ENCODE results near the gene PCYT2. TPM values are rescaled to one million over a fixed set of nuclear protein-coding genes. Genes with fewer than 3 reads are reported as not detected.

PCYT2 gene
- total and polyA plus RNA-seq, 2 donors (not counting 1 experiment from before 2014, with no cell fraction given), result 33.4 to 34.9 TPM

- Histone ChIP-seq H3K27me3 (replicated peaks in 1 of 4; ENCODE audit: control extremely low read depth in 1 of 4, control insufficient read depth in 3 of 4, insufficient read depth in 4 of 4, low read length in 3 of 4) (no peaks in the 10 kb centered on the region), H4K20me1 (ENCODE audit: control insufficient read depth, insufficient read depth, low read length, poor library complexity, severe bottlenecking) (peaks cover 58% of the 10 kb centered on the region), H3K4me3 (ENCODE audit: control extremely low read depth in 1 of 5, extremely low read depth in 1 of 5, insufficient read depth in 1 of 5, low read depth in 2 of 5, low read length in 4 of 5) (no peak overlapping the region), H3K4me1 (ENCODE audit: control insufficient read depth in 2 of 2, insufficient read depth in 2 of 2, low read length in 2 of 2) (peaks cover 22 to 39% of the 10 kb centered on the region in 2 donors), H3K79me2 (ENCODE audit: control insufficient read depth, insufficient read depth, low read length) (peaks cover 59% of the 10 kb centered on the region), H3K4me2 (replicated peaks; ENCODE audit: low read depth, low read length, poor library complexity, severe bottlenecking) (peak overlapping the region; percentile 98), H2AFZ (ENCODE audit: insufficient read depth, low read depth, low read length, poor library complexity, severe bottlenecking) (no peak overlapping the region), H3K27ac (ENCODE audit: low read length in 2 of 2) (peak overlapping the region in 1 of 2 donors; percentile 91), H3K9ac (ENCODE audit: low read length) (no peak overlapping the region), H3K9me3 (ENCODE audit: control extremely low read depth in 1 of 3, control insufficient read depth in 2 of 3, insufficient read depth in 1 of 3, low read length in 2 of 3) (no peaks in the 10 kb centered on the region), H3K36me3 (replicated peaks in 1 of 2; ENCODE audit: control extremely low read depth in 1 of 2, control insufficient read depth in 1 of 2, extremely low read depth in 1 of 2, insufficient read depth in 2 of 2, low read length in 1 of 2) (peaks cover 1 to 27% of the 10 kb centered on the region in 2 experiments)
- TF ChIP-seq, protein P1, sequence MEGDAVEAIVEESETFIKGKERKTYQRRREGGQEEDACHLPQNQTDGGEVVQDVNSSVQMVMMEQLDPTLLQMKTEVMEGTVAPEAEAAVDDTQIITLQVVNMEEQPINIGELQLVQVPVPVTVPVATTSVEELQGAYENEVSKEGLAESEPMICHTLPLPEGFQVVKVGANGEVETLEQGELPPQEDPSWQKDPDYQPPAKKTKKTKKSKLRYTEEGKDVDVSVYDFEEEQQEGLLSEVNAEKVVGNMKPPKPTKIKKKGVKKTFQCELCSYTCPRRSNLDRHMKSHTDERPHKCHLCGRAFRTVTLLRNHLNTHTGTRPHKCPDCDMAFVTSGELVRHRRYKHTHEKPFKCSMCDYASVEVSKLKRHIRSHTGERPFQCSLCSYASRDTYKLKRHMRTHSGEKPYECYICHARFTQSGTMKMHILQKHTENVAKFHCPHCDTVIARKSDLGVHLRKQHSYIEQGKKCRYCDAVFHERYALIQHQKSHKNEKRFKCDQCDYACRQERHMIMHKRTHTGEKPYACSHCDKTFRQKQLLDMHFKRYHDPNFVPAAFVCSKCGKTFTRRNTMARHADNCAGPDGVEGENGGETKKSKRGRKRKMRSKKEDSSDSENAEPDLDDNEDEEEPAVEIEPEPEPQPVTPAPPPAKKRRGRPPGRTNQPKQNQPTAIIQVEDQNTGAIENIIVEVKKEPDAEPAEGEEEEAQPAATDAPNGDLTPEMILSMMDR (IDR thresholded peaks at IDR 0.05), result no peak
- TF ChIP-seq EZH2 (IDR thresholded peaks at IDR 0.05; ENCODE audit: borderline replicate concordance, insufficient read depth, low read depth, low read length, poor library complexity, severe bottlenecking), result no peak
- Mint-ChIP-seq H3K9me3 (ENCODE audit: insufficient read depth) (no peaks in the 10 kb centered on the region), H3K4me1 (peaks cover 31% of the 10 kb centered on the region), H3K4me3 (no peak overlapping the region), H3K27me3 (no peaks in the 10 kb centered on the region), H3K27ac (no peak overlapping the region)
- ATAC-seq (ENCODE audit: low read depth) (no peak), DNase-seq (peak; percentile 46)
- intact Hi-C loops (cut with micrococcal nuclease), result loop anchor here (10.0 kb wide), 1 partner anchor 426 kb away; no protein-coding TSS in a partner anchor
- ChIA-PET POLR2A (interaction anchor here (1.1 to 2.5 kb wide), 2 partner anchors 8 to 15 kb away, joined by 9 to 15 read pairs; partner anchors contain the start of gene P4HB), CTCF (interaction anchor here (1.1 to 1.5 kb wide), 3 partner anchors 30 to 577 kb away, joined by 3 read pairs; no protein-coding TSS in a partner anchor)
- WGBS (ENCODE audit: insufficient coverage), result 89% methylated on average over 29 of the region's 30 CpGs
Measured at GRCh38 chr17:81868674-81869220, 42.5 kb downstream of the PCYT2 start.

DNA sequence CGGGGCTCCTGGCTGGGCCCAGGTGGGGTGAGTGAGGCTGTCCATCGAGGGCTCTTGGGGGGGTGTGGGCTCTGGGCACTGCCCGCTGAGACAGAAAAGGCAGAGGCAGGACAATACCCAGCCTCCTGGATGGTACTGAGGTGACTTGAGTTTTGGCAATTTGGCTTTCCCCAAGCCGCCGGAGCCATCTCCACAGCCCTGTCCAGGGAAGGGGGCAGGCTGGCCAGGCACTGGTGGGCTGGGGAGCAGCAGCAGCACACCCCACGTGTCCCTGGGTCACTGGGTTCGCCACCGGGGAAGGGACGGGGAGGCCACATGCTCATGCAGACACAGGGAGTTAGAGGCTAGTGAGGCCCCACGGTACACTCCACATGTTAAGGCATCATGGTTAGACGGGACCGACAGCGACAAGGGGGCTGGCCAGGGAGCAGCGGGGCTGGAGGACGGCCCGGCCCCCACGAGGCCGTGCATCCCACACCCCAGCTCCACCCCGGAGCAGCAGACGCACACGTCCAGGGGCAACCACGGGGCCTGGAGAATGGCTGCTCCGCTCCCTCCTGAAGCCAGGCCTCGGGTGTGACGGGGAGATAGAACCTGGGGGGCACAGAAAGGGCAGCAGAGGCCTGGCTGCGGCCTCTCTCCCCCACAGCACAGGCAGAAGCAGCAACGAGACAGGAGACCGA is 43.1 kb downstream of the PCYT2 start:
- H3K79me2 ChIP-seq (ENCODE audit: control insufficient read depth, insufficient read depth, low read length), result peaks cover 64% of the 10 kb centered on the region

More for the DNA sequence above, 43.1 kb downstream of the PCYT2 start:
- peak overlapping the region; percentile 78 for H3K27ac Mint-ChIP-seq
- intact Hi-C loops (cut with micrococcal nuclease), result loop anchor here (10.0 kb wide), 1 partner anchor 427 kb away; no protein-coding TSS in a partner anchor
- POLR2A ChIA-PET, result no interaction called here
- Histone ChIP-seq H3K4me3 (ENCODE audit: control extremely low read depth in 1 of 5, extremely low read depth in 1 of 5, insufficient read depth in 1 of 5, low read depth in 2 of 5, low read length in 4 of 5) (no peak overlapping the region), H3K27me3 (replicated peaks in 1 of 4; ENCODE audit: control extremely low read depth in 1 of 4, control insufficient read depth in 3 of 4, insufficient read depth in 4 of 4, low read length in 3 of 4) (no peaks in the 10 kb centered on the region), H3K4me2 (replicated peaks; ENCODE audit: low read depth, low read length, poor library complexity, severe bottlenecking) (no peak overlapping the region), H3K9ac (ENCODE audit: low read length) (no peak overlapping the region), H3K4me1 (ENCODE audit: control insufficient read depth in 2 of 2, insufficient read depth in 2 of 2, low read length in 2 of 2) (peaks cover 22 to 36% of the 10 kb centered on the region in 2 donors), H3K9me3 (ENCODE audit: control extremely low read depth in 1 of 3, control insufficient read depth in 2 of 3, insufficient read depth in 1 of 3, low read length in 2 of 3) (no peaks in the 10 kb centered on the region), H2AFZ (ENCODE audit: insufficient read depth, low read depth, low read length, poor library complexity, severe bottlenecking) (no peak overlapping the region), H4K20me1 (ENCODE audit: control insufficient read depth, insufficient read depth, low read length, poor library complexity, severe bottlenecking) (peaks cover 63% of the 10 kb centered on the region), H3K36me3 (replicated peaks in 1 of 2; ENCODE audit: control extremely low read depth in 1 of 2, control insufficient read depth in 1 of 2, extremely low read depth in 1 of 2, insufficient read depth in 2 of 2, low read length in 1 of 2) (peaks cover 1 to 27% of the 10 kb centered on the region in 2 experiments), H3K27ac (ENCODE audit: low read length in 2 of 2) (no peak overlapping the region)
- CTCF ChIA-PET, result interaction anchor here (1.4 kb wide), 1 partner anchor 30 kb away, joined by 3 read pairs; no protein-coding TSS in a partner anchor
- no peaks in the 10 kb centered on the region for H3K9me3 Mint-ChIP-seq (ENCODE audit: insufficient read depth)
- peak; percentile 45 for DNase-seq
- H3K4me1 Mint-ChIP-seq, result peaks cover 35% of the 10 kb centered on the region
- TF ChIP-seq EZH2 (IDR thresholded peaks at IDR 0.05; ENCODE audit: borderline replicate concordance, insufficient read depth, low read depth, low read length, poor library complexity, severe bottlenecking), result no peak
- ATAC-seq (ENCODE audit: low read depth), result no peak
- WGBS (ENCODE audit: insufficient coverage), result 90% methylated on average over 26 of the region's 28 CpGs
- no peaks in the 10 kb centered on the region for H3K27me3 Mint-ChIP-seq
- peak overlapping the region; percentile 29 for H3K4me3 Mint-ChIP-seq
